AG10803 (cell line): Measurements from ENCODE around the gene FOXD3.
"Not testable (repeated sequence)": the region's sequence is repeated elsewhere in the genome, so short reads cannot be mapped to it uniquely, and the experiment has no call there.

Experiments used
- DNase-seq: peaks from one replicate; pipeline ENCODE4 v3.0.0; 2010; ENCODE audit warnings: low read depth
- H3K4me3 ChIP-seq: 2 replicates; pipeline ENCODE4 v1.5.1; 2011; ENCODE audit warnings: mild to moderate bottlenecking, low read length, control low read depth
- TF ChIP-seq, protein P1 (sequence below): conservative IDR thresholded peaks from 2 replicates; pipeline ENCODE4 v1.5.1; 2011; ENCODE audit warnings: mild to moderate bottlenecking, low read length, control low read depth, inconsistent platforms

FOXD3 gene

DNA sequence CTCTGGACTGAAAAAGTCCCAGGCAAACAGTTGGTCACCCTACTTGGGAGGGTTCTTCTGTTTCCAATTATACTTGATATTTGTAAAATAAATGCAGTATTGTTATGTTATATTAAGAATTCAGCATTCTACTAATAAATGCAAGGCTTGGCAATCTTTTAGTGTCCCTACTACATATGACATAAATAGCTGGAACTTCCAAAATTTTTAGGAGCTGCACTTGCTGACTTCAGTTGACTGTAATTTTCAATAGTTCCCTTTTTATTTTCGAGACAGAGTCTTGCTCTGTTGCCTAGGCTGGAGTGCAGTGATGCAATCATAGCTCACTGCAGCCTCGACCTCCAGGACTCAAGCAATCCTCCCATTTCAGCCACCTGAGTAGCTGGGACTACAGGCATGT lies 20.0 kb downstream of the FOXD3 start:
- no peak overlapping the region for H3K4me3 ChIP-seq
- DNase-seq = no peak
- TF ChIP-seq, protein P1, sequence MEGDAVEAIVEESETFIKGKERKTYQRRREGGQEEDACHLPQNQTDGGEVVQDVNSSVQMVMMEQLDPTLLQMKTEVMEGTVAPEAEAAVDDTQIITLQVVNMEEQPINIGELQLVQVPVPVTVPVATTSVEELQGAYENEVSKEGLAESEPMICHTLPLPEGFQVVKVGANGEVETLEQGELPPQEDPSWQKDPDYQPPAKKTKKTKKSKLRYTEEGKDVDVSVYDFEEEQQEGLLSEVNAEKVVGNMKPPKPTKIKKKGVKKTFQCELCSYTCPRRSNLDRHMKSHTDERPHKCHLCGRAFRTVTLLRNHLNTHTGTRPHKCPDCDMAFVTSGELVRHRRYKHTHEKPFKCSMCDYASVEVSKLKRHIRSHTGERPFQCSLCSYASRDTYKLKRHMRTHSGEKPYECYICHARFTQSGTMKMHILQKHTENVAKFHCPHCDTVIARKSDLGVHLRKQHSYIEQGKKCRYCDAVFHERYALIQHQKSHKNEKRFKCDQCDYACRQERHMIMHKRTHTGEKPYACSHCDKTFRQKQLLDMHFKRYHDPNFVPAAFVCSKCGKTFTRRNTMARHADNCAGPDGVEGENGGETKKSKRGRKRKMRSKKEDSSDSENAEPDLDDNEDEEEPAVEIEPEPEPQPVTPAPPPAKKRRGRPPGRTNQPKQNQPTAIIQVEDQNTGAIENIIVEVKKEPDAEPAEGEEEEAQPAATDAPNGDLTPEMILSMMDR = no peak

- no peak for DNase-seq
- H3K4me3 ChIP-seq = no peak overlapping the region
- TF ChIP-seq, protein P1 = no peak
These were observed 21.6 kb downstream of the FOXD3 start for GRCh38 chr1:63343922-63344321.

DNA sequence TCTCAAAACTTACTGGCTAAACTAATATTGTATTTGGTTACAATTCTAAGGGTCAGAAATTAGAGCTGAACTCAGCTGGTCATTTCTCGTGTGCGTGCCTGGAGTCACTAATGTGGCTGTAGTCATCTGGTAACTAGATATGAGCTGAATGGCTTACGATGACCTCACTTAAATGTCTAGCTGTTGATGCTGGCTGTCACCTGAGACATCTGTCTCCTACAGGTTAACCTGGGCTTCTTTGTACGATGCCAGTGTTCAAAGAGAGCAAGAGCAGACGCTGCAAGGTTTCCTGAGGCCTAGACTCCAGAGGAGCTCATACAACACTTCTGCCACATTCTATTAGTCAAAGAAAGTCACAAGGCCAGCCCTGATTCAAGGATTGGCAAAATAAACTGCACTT lies 28.0 kb downstream of the FOXD3 start:
- TF ChIP-seq, protein P1 = no peak
- DNase-seq = no peak
- no peak overlapping the region for H3K4me3 ChIP-seq

DNA sequence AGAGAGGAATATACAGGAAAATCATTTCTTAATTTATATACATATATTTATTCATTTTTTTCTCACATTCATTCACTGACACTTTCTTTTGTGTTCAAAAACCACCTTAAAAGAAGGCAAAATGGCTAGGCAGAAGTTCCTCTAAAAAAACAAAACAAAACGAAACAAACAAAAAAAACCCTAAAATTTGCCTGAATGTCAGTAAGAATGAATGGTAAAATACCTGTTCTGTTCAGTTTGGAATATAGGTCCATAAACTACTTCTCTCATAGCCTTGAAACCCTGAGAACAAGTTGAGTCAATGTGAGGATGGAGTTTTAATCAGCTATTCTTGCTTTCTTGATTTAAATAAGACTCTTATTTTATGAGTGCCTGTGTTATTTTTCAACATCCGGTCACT lies 30.4 kb downstream of the FOXD3 start:
- DNase-seq = no peak
- no peak overlapping the region for H3K4me3 ChIP-seq
- TF ChIP-seq, protein P1 = no peak

- DNase-seq, H3K4me3 ChIP-seq: not testable (repeated sequence)
These were observed 33.9 kb downstream of the FOXD3 start for GRCh38 chr1:63356234-63356633.

DNA sequence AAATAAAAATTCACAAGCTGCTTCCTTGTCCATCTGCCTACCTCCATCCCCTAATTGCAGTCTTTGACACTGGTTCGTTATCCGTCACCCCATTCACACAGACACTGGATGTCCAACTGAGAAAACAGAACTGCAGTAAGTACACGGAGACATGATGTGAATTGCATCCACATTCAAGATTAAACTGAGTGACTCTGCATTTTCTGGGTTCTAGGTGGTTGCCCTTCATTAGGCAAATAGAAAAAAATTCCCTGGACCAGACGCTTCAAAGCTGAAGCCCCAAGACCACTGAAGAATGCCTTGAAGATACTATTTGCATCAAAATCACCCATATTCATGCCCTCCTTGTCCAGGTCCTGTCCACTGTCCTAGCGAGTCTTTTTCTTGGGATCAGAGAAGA lies 37.2 kb downstream of the FOXD3 start:
- DNase-seq = no peak
- no peak overlapping the region for H3K4me3 ChIP-seq
- TF ChIP-seq, protein P1 = no peak

DNA sequence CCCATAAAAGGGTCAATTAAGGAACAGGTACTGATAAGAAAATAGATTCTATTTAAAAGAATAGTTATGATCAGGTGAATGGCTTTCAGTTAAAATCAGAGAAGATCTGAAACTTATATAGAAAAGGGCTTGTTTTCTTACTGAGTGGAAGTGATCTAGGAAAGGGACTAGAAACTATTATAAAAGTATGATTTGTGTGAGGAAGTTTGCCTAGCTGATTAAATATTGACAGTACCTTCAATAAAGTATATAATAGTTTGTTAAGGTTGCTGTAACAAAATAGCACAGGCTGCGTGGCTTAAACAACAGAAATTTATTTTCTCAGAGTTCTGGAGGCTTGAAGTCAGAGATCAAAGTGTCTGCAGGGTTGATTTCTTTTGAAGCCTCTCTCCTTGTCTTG lies 39.7 kb downstream of the FOXD3 start:
- TF ChIP-seq, protein P1 = no peak
- no peak for DNase-seq
- no peak overlapping the region for H3K4me3 ChIP-seq

GRCh38 chr1:63362578-63362977 lies 40.2 kb downstream of the FOXD3 start:
- TF ChIP-seq, protein P1 = no peak
- no peak overlapping the region for H3K4me3 ChIP-seq
- DNase-seq = no peak
